Breast epithelium (tissue), 3 donors: ENCODE measurements around the gene IL22RA2.

Source experiments
- POLR2A ChIP-seq: fragments of 450-650 bp; IDR thresholded peaks from one replicate; pipeline ENCODE4 v1.6.1; 2016; ENCODE audit warnings: antibody characterized with exemption, mild to moderate bottlenecking, moderate library complexity
- TF ChIP-seq, protein P1 (sequence below), 3 donors: fragments of 450-650 bp; IDR thresholded peaks; one replicate each; pipeline ENCODE4 v1.5.1; 2016 to 2017; ENCODE audit warnings: antibody characterized with exemption in 3 of 3, mild to moderate bottlenecking in 3 of 3, moderate library complexity in 3 of 3

DNA sequence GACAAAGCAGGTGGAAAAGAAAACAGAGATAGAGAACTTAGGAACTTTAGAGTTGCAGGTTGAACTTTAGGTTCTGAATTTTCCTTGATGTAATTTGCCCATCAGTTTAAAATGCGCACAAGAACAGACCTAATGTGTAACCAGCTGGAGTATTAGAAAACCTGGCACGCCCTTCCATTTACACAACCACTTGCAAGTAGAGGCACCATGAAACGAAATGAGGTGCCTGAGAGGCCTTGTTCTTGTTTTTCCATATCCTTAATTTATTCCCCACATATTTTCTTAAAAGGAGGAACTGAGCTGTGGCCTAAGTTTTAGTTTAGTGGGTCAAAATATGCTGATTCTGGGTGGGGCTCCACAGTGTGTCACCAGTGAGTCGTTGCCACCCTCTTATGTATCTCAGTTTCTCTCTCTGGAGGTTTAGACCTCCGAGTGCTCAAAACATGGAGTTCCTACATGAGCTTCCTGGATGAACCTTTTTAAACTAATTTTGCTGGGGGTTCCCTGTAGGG is 17.2 kb upstream of the IL22RA2 start:
- TF ChIP-seq, protein P1, sequence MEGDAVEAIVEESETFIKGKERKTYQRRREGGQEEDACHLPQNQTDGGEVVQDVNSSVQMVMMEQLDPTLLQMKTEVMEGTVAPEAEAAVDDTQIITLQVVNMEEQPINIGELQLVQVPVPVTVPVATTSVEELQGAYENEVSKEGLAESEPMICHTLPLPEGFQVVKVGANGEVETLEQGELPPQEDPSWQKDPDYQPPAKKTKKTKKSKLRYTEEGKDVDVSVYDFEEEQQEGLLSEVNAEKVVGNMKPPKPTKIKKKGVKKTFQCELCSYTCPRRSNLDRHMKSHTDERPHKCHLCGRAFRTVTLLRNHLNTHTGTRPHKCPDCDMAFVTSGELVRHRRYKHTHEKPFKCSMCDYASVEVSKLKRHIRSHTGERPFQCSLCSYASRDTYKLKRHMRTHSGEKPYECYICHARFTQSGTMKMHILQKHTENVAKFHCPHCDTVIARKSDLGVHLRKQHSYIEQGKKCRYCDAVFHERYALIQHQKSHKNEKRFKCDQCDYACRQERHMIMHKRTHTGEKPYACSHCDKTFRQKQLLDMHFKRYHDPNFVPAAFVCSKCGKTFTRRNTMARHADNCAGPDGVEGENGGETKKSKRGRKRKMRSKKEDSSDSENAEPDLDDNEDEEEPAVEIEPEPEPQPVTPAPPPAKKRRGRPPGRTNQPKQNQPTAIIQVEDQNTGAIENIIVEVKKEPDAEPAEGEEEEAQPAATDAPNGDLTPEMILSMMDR (IDR thresholded peaks at IDR 0.05): no peak
- TF ChIP-seq POLR2A: no peak
